Suprapubic skin (tissue), 4 donors: ENCODE measurements around the gene PIGK.

ENCODE experiments used
- POLR2A ChIP-seq, 2 donors: fragments of 450-650 bp; IDR thresholded peaks; one replicate each; pipeline ENCODE4 v1.6.1; 2017; ENCODE audit warnings: antibody characterized with exemption in 2 of 2, mild to moderate bottlenecking in 2 of 2, moderate library complexity in 2 of 2
- POLR2AphosphoS5 ChIP-seq, 3 donors: sonication (generic); formaldehyde crosslinking; IDR thresholded peaks; one replicate each; pipeline ENCODE4 v1.6.1; 2017; ENCODE audit warnings: antibody characterized with exemption in 3 of 3
- TF ChIP-seq, protein P1 (sequence below), 2 donors: fragments of 200-600 bp in 1 of 2; fragments of 450-650 bp in 1 of 2; sonication (generic) in 1 of 2; IDR thresholded peaks; one replicate each; pipeline ENCODE4 v1.5.1; 2016 to 2019; ENCODE audit warnings: antibody characterized with exemption in 2 of 2, mild to moderate bottlenecking in 1 of 2, moderate library complexity in 1 of 2

DNA sequence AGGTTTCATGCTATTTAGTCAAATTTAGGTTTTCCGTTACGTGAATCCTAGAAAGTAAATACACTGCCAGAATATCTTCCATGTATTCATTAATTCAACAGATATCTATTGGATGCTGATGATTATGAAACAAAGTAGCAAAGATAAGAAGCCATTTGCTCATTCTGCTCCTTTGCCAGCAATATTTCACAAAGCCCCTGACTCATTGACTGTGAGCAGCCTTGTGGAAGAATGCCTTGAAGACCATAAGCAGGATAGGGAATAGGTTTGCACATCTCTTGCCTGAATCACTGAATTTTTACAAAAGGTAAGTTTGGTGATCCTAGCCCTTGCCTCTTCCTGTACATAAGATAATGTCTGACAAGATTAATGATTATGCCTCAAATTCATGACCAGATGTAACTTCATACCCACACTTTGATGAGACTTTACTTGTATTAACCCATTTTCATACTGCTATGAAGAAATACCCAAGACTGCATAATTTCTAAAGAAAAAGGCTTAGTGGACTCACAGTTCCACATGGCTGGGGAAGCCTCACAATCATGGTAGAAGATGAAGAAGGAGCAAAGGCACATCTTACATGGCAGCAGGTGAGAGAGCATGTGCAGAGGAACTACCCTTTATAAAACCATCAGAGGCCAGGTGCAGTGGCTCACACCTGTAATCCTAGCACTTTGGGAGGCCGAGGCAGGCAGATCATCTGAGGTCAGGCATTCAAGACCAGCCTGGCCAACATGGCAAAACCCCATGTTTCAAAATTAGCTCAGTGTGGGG, 1.6 kb upstream of the PIGK start:
- TF ChIP-seq, protein P1, sequence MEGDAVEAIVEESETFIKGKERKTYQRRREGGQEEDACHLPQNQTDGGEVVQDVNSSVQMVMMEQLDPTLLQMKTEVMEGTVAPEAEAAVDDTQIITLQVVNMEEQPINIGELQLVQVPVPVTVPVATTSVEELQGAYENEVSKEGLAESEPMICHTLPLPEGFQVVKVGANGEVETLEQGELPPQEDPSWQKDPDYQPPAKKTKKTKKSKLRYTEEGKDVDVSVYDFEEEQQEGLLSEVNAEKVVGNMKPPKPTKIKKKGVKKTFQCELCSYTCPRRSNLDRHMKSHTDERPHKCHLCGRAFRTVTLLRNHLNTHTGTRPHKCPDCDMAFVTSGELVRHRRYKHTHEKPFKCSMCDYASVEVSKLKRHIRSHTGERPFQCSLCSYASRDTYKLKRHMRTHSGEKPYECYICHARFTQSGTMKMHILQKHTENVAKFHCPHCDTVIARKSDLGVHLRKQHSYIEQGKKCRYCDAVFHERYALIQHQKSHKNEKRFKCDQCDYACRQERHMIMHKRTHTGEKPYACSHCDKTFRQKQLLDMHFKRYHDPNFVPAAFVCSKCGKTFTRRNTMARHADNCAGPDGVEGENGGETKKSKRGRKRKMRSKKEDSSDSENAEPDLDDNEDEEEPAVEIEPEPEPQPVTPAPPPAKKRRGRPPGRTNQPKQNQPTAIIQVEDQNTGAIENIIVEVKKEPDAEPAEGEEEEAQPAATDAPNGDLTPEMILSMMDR (IDR thresholded peaks at IDR 0.05): no peak
- TF ChIP-seq POLR2AphosphoS5 (IDR thresholded peaks at IDR 0.05) (no peak), POLR2A (IDR thresholded peaks at IDR 0.05) (no peak)
